IgD-negative memory B cell (primary cell): ENCODE measurements around the gene ELAC2. TPM values are rescaled to one million over a fixed set of nuclear protein-coding genes. Genes with fewer than 3 reads are reported as not detected.
A peak's percentile ranks its signal among the peaks of the same experiment; 100 is the strongest.

Experiments used
- H3K27ac Mint-ChIP-seq, 3 donors: one replicate each; pipeline ENCODE4 v1.8.0; 2020 to 2022; ENCODE audit warnings: mild to moderate bottlenecking in 3 of 3, mixed read lengths in 3 of 3, moderate library complexity in 1 of 3
- H3K27me3 Mint-ChIP-seq: one replicate; pipeline ENCODE4 v1.8.0; 2021; ENCODE audit warnings: mixed read lengths
- H3K36me3 Mint-ChIP-seq: one replicate; pipeline ENCODE4 v1.8.0; 2020; ENCODE audit warnings: mild to moderate bottlenecking, mixed read lengths
- H3K4me1 Mint-ChIP-seq, 3 donors: one replicate each; pipeline ENCODE4 v1.8.0; 2020 to 2022; ENCODE audit warnings: mixed read lengths in 3 of 3, mild to moderate bottlenecking in 1 of 3
- H3K4me3 Mint-ChIP-seq, 4 donors: one replicate each; pipeline ENCODE4 v1.8.0; 2020 to 2022; ENCODE audit warnings: mild to moderate bottlenecking in 4 of 4, mixed read lengths in 4 of 4, moderate library complexity in 3 of 4
- H3K9me3 Mint-ChIP-seq, 3 donors: one replicate each; pipeline ENCODE4 v1.8.0; 2020 to 2021; ENCODE audit warnings: mixed read lengths in 3 of 3, mild to moderate bottlenecking in 1 of 3
- polyA plus RNA-seq: library from polyadenylated mRNA; unstranded; fragments of 300-500 nt; fragmentation: Illumina TruSeq; gene quantifications from one replicate; pipeline ENCODE4 v1.2.3, GENCODE V29; 2021

ELAC2 gene, protein sequence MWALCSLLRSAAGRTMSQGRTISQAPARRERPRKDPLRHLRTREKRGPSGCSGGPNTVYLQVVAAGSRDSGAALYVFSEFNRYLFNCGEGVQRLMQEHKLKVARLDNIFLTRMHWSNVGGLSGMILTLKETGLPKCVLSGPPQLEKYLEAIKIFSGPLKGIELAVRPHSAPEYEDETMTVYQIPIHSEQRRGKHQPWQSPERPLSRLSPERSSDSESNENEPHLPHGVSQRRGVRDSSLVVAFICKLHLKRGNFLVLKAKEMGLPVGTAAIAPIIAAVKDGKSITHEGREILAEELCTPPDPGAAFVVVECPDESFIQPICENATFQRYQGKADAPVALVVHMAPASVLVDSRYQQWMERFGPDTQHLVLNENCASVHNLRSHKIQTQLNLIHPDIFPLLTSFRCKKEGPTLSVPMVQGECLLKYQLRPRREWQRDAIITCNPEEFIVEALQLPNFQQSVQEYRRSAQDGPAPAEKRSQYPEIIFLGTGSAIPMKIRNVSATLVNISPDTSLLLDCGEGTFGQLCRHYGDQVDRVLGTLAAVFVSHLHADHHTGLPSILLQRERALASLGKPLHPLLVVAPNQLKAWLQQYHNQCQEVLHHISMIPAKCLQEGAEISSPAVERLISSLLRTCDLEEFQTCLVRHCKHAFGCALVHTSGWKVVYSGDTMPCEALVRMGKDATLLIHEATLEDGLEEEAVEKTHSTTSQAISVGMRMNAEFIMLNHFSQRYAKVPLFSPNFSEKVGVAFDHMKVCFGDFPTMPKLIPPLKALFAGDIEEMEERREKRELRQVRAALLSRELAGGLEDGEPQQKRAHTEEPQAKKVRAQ
- 56.3 TPM for polyA plus RNA-seq

DNA sequence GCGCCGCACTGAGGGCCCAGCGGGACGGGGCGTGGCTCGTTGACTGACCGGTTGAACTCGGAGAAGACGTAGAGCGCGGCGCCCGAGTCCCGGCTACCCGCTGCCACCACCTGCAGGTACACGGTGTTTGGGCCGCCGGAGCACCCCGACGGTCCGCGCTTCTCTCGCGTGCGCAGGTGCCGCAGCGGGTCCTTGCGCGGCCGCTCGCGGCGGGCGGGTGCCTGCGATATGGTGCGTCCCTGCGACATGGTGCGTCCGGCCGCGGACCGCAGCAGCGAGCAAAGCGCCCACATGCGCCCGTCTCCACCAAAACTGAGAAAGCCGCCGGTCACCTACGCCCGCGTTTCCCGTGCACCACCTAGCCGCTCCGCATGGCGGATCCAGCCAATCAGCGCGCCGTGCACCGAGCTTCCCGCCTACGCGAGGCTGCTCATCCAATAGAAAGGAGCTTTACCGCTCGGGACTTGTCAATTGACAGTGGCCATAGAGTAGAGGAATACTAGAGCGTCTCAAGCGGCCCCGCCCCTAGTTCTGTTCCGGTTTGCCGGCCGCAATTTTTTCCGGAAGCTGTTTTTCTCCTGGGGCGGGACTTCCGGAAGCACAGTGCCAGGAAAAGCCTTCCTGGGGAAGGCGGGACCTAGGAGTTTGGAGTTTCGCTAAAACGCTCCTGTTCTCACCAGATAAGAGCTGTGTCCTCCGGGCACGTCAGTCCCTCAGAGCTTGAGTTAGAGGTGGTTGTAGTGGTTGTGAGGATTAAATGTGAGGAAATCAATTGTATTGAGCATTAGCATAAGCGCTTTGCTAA is at the start of gene ELAC2:
Gene ELAC2 (minus strand): TSS at position 373 of the 805 bp plus-strand sequence. CDS start 80 bp downstream, at position 293.
- peak within 1 kb of the TSS; percentile 97 to 100 (median 98) for H3K4me3 Mint-ChIP-seq
- H3K9me3 Mint-ChIP-seq: peaks cover 0 to 2% (median 0%) of the 10 kb centered on the region in 3 donors
- H3K4me1 Mint-ChIP-seq: peaks cover 12 to 18% (median 16%) of the 10 kb centered on the region in 3 donors
- peak within 1 kb of the TSS; percentile 91 to 99 (median 96) for H3K27ac Mint-ChIP-seq
- peaks cover 5% of the 10 kb centered on the region for H3K36me3 Mint-ChIP-seq
- no peaks in the 10 kb centered on the region for H3K27me3 Mint-ChIP-seq

DNA sequence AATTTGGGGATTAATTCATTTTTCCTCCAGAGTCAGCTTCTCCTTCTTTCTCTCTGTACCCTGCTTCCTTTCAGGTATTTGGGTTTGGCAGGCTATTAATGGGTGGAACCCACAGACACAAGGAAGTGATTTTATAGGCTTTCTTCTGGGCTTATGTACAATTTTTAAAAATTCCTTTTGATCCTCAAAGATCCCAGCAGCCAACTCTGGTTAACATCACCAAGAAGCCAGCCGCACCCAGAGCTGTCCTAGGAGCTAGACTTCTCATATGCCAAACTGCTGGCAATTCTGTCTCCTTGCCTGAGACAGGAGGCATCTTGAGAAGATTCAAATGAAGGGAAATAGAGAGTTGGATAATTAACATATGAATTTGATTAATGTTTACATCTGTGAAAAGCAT is 47.2 kb upstream of the ELAC2 start:
- H3K27me3 Mint-ChIP-seq: no peaks in the 10 kb centered on the region
- H3K9me3 Mint-ChIP-seq: peaks cover 2 to 3% (median 3%) of the 10 kb centered on the region in 3 donors
- no peaks in the 10 kb centered on the region for H3K36me3 Mint-ChIP-seq
- peak overlapping the region in 1 of 4 donors; percentile 42 for H3K4me3 Mint-ChIP-seq
- no peaks in the 10 kb centered on the region for H3K4me1 Mint-ChIP-seq
- no peak overlapping the region for H3K27ac Mint-ChIP-seq

DNA sequence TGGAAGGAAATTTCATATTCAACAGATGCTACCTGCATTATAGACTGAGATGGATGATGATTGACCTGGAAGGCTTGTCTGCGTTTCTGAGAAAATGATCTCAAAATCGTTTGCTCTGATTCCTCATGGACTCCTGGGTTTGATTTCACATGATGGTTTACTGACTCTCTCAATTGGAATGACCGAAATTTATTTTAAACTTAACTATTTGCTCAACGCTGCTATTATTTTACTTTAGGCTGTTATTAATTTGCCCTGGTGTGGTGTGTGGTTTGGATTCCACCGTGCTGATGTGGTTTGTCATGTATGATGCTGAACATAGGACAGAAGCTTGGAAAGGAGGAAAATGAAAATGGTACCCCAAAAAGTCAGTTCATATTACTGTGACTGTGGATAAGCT is 37.3 kb upstream of the ELAC2 start:
- Mint-ChIP-seq H3K27me3 (peaks cover 2% of the 10 kb centered on the region), H3K36me3 (no peaks in the 10 kb centered on the region), H3K4me3 (no peak overlapping the region), H3K9me3 (peaks cover 0 to 2% (median 0%) of the 10 kb centered on the region in 3 donors), H3K27ac (no peak overlapping the region), H3K4me1 (no peaks in the 10 kb centered on the region)

DNA sequence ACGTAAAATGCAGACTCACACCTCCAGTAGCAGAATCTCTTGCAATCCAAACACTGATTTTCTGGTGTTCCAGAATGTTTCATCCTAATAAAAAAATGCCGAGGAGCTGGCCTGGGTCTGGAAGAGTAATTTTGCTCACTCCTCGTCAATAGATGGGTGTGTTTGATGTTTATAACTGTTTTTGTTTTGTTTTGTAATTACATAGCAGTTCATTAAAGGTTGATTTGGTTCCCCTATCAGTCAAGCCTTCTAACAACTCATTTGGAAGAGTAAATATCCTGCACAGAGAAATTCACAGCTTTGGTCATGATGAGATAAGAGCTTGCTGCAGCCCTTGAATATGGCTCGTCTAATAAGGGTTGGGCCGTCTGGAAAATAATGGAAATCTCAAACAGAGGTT is 36.8 kb upstream of the ELAC2 start:
- H3K27me3 Mint-ChIP-seq: peaks cover 2% of the 10 kb centered on the region

DNA sequence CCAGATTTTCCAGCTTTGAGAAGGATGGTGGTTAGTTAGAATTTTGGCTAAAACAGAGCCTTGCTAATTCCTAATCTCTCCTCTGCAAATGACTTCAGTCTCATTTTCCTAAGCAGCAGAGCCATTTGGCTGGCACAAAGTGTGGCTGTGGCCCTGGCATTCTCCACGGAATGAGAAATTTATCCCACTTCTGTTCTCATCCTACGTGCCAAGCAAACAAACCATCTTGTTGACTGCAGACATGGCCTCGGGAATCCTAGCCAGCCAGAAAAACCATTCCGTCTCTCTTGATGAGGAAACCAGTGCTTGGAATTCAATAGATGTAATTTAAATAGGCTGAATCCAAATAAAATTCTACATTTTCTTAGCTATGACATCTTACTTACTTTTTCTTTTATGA is 34.1 kb upstream of the ELAC2 start:
- peaks cover 2% of the 10 kb centered on the region for H3K27me3 Mint-ChIP-seq
- no peaks in the 10 kb centered on the region for H3K36me3 Mint-ChIP-seq
- H3K4me1 Mint-ChIP-seq: no peaks in the 10 kb centered on the region
- H3K27ac Mint-ChIP-seq: no peak overlapping the region
- peaks cover 0 to 2% (median 0%) of the 10 kb centered on the region in 3 donors for H3K9me3 Mint-ChIP-seq
- no peak overlapping the region for H3K4me3 Mint-ChIP-seq

More for the DNA sequence above, 36.8 kb upstream of the ELAC2 start:
- H3K27ac Mint-ChIP-seq: no peak overlapping the region
- no peaks in the 10 kb centered on the region for H3K4me1 Mint-ChIP-seq
- peaks cover 0 to 2% (median 0%) of the 10 kb centered on the region in 3 donors for H3K9me3 Mint-ChIP-seq
- no peaks in the 10 kb centered on the region for H3K36me3 Mint-ChIP-seq
- H3K4me3 Mint-ChIP-seq: no peak overlapping the region

DNA sequence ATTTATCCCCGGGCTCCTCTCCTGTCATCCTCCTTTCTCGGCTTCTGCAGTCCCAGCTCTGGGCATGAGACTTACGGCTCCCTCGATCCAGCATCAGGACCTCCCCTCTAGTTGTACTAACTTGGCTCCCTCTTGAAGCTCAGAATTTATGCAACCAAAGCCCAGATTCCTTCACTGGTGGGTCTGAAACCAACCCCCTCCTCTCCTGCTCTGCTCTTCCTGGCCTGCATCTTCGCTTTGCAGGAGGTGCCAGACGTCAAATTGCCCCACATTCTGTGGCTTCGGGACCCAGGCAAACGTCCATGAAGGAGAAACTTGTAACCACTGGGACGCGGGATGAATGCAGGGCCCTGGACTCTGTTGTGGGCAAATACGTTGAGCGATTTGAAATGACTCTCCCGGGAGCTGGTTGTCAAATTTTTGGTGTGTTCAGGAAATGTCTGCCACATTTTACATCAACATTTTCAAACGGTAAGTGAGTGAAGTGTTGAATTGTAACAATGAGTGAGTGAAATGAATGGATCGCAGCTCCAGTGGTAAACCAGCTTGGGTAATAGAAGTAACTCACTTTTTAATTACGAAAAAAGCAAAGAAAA is 29.3 kb upstream of the ELAC2 start:
- Mint-ChIP-seq H3K36me3 (no peaks in the 10 kb centered on the region), H3K4me3 (no peak overlapping the region), H3K9me3 (no peaks in the 10 kb centered on the region), H3K4me1 (peaks cover 0 to 2% (median 0%) of the 10 kb centered on the region in 3 donors), H3K27me3 (peaks cover 5% of the 10 kb centered on the region), H3K27ac (no peak overlapping the region)

DNA sequence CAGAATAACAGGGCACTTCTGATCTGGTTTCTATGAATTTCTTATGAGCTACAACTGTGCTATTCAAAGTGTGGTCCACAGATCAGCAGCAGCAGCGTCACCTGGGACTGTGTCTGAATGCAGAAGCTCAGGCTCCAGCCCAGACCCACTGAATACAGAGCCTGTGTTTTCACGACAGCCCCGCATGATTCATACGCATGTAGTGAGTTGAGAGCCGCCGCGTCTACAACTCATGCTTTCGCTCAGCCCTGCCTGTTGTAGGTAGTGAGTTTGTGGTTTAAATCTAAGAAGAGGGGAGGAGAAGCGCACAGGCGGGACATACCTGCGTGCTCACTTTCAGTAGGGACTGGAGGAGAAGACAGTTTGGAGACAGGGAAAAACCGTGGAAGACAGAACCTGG is 28.5 kb upstream of the ELAC2 start:
- Mint-ChIP-seq H3K27ac (no peak overlapping the region), H3K4me3 (no peak overlapping the region), H3K9me3 (no peaks in the 10 kb centered on the region), H3K36me3 (no peaks in the 10 kb centered on the region), H3K4me1 (peaks cover 0 to 2% (median 0%) of the 10 kb centered on the region in 3 donors), H3K27me3 (peaks cover 9% of the 10 kb centered on the region)

DNA sequence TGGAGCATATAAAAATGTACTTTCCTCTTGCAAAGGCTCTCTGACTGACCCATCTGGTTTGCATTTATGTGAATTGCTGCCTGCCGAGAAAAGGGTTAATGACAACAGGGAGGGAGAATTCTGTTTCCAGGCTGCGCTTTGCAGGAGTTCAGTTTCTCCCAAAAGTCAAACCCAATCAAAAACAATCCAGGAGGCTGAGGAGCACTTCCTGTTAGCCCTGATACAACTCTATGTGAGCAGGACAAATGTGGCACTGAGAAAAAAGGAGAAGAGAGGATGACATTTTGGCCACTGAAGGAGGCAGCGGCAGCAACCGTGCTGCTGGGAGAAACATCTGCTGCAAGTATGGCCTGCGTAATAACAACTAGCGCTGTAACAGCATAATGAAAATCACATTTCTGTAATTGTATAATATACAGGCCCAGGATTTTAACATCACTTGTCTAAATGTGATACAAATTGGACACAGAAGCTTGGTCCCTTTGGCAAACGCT is 26.8 kb upstream of the ELAC2 start:
- no peaks in the 10 kb centered on the region for H3K36me3 Mint-ChIP-seq
- peaks cover 0 to 2% (median 0%) of the 10 kb centered on the region in 3 donors for H3K4me1 Mint-ChIP-seq

DNA sequence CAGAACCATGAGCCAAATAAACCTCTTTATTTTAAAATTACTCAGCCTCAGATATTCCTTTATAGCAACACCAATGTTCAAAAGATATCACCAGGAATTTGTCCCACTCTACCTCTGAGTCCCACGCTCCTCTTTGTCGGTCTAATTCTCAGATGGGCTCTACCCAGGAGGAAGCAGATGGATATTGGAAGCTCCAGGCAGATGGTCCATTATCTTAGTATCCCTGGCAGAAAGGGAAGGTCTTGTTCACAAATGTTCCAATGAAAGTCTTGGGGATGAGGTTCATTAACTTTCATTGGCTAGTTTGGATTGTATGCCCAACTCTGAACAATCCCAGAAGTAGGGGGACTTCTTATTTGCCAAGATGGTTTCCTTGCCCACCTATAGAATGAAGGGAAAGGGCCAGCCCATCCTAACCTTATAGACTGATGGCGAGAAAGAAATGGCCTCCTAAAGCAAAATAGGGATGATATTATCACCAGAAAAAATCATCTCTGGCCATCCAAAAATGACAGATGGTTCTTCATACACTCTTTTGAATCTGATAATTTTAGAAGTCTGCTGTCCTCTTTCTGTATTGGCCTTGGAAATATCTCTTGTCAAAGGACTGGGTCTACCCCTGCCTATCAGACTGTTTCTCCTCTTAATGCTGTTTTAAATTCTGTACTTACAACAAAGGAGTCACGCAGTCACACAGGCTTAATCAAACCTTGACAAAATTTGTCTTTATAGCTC is 21.3 kb upstream of the ELAC2 start:
- Mint-ChIP-seq H3K4me1 (no peaks in the 10 kb centered on the region), H3K27me3 (peaks cover 20% of the 10 kb centered on the region), H3K4me3 (no peak overlapping the region), H3K9me3 (peaks cover 0 to 28% (median 9%) of the 10 kb centered on the region in 3 donors), H3K36me3 (peaks cover 2% of the 10 kb centered on the region), H3K27ac (no peak overlapping the region)

More for the DNA sequence above, 26.8 kb upstream of the ELAC2 start:
- Mint-ChIP-seq H3K27ac (no peak overlapping the region), H3K4me3 (no peak overlapping the region), H3K27me3 (peaks cover 15% of the 10 kb centered on the region), H3K9me3 (no peaks in the 10 kb centered on the region)

DNA sequence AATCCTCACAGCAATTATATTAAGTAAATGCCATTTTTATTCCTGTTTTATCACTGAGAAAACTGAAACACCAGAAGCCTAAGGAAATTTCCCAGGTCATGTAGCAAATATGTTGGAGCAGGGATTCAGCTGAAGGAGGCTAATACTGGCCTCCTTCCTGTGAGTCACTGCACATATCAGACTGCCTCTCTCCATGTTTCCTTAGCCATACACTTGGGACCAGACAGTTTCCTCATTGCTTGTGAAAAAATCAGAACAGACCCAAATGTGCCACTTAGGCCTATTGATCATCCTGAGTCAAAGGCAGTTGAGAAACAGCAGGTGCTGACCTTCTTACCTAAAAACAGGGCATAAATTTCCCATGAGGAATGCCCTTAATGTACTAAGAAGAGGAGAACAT is 18.9 kb upstream of the ELAC2 start:
- Mint-ChIP-seq H3K36me3 (peaks cover 2% of the 10 kb centered on the region), H3K4me1 (peaks cover under 1 to 2% (median 1%) of the 10 kb centered on the region in 3 donors), H3K9me3 (peaks cover 0 to 30% (median 9%) of the 10 kb centered on the region in 3 donors), H3K4me3 (no peak overlapping the region), H3K27ac (no peak overlapping the region), H3K27me3 (peaks cover 15% of the 10 kb centered on the region)

DNA sequence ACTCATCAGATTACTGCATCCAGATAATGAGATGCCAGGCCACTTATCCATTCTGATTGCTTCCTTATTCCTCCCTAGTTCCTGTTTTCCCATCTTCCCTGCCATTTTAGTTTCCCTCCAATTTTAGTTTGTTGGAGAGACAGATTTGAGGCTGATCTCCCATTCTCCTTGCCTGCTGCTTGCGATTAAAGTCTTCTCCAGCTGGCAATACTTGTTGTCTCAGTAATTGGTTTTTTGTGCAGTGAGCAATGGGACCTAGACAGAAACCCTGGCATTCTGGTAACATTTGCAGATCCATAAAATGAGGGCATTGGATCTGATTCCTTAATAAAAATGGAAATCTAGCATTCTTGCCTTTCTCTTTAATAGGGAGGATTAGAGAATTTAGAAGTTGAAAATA is 17.6 kb upstream of the ELAC2 start:
- Mint-ChIP-seq H3K9me3 (peaks cover 0 to 30% (median 9%) of the 10 kb centered on the region in 3 donors), H3K27ac (no peak overlapping the region), H3K4me3 (no peak overlapping the region), H3K36me3 (peaks cover 2% of the 10 kb centered on the region), H3K4me1 (peaks cover 3 to 5% (median 5%) of the 10 kb centered on the region in 3 donors), H3K27me3 (peaks cover 10% of the 10 kb centered on the region)

DNA sequence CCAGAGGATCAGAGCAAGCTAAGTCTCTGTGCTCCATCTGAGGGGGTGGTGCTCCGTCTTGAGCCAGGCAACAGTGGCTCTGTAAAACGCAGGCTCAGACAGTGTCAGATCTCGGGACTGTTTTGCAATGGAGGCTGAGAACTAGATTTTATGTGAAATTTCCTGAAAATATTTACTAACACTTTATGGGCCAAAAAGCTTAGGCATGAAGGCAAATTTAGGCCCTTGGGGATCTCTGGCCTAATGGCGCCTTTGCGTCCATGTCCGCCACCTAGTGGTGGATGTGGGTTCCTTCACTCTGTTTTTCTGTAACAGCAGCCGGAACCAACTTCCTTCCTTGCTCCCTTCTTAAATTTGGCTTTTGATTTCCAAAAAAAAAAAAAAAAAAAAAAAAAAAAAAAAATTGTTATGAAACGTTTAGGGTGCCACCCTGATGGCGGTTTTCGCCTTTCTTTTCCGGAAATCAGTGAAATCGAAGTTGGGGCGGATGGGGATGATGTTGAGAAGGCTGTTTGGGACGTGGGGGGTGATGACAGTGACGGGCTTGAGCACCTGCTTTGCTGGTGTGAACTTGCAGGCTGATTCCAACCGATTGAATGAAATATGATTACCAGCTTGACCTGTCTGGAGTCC is 14.0 kb upstream of the ELAC2 start:
- peaks cover 5 to 7% (median 5%) of the 10 kb centered on the region in 3 donors for H3K4me1 Mint-ChIP-seq
- H3K4me3 Mint-ChIP-seq: peak overlapping the region in 2 of 4 donors; percentile 38 to 41
- H3K9me3 Mint-ChIP-seq: peaks cover 0 to 25% (median 8%) of the 10 kb centered on the region in 3 donors
- no peak overlapping the region for H3K27ac Mint-ChIP-seq
- peaks cover 2% of the 10 kb centered on the region for H3K36me3 Mint-ChIP-seq
- H3K27me3 Mint-ChIP-seq: peaks cover 3% of the 10 kb centered on the region
